MCF 10A (cell line): ENCODE results near the gene SLC44A5. TPM values are rescaled to one million over a fixed set of nuclear protein-coding genes. Genes with fewer than 3 reads are reported as not detected.

ENCODE experiments used
- BruUV-seq: library from RNA; stranded (reverse); fragments of 400-500 nt; replicated peaks from 2 replicates; lab custom pipeline; 2021; lab: Mats Ljungman, UMichigan
- CTCF ChIA-PET: fragments of 300-600 bp; sonication (Branson Sonifier 250); formaldehyde crosslinking; extraction: SDS; loops from one replicate; lab custom pipeline; 2021; ENCODE audit warnings: antibody characterized with exemption, inconsistent platforms; lab: Yijun Ruan, JAX
- POLR2A ChIA-PET: fragments of 300-600, 350-650 bp; sonication (Branson Sonifier 250); formaldehyde crosslinking; extraction: SDS; loops from one replicate; lab custom pipeline; 2020; ENCODE audit warnings: antibody characterized with exemption, inconsistent platforms; lab: Yijun Ruan, JAX
- DNase-seq: peaks from one replicate; pipeline ENCODE4 v3.0.0-alpha.2; 2018; ENCODE audit not compliant: unreplicated experiment
- H3K27ac Mint-ChIP-seq: one replicate; pipeline ENCODE4 v1.8.0; 2022; ENCODE audit warnings: mild to moderate bottlenecking, low read depth, mixed read lengths; ENCODE audit not compliant: unreplicated experiment
- H3K27me3 Mint-ChIP-seq: one replicate; pipeline ENCODE4 v1.8.0; 2022; ENCODE audit warnings: mixed read lengths; ENCODE audit not compliant: insufficient read depth, unreplicated experiment
- H3K36me3 Mint-ChIP-seq: one replicate; pipeline ENCODE4 v1.8.0; 2022; ENCODE audit warnings: mild to moderate bottlenecking, moderate library complexity, mixed read lengths; ENCODE audit not compliant: insufficient read depth, unreplicated experiment
- H3K4me1 Mint-ChIP-seq: one replicate; pipeline ENCODE4 v1.8.0; 2022; ENCODE audit warnings: mixed read lengths; ENCODE audit not compliant: insufficient read depth, unreplicated experiment
- H3K4me3 Mint-ChIP-seq: one replicate; pipeline ENCODE4 v1.8.0; 2022; ENCODE audit warnings: mild to moderate bottlenecking, moderate library complexity, mixed read lengths; ENCODE audit not compliant: unreplicated experiment
- H3K9me3 Mint-ChIP-seq: one replicate; pipeline ENCODE4 v1.8.0; 2022; ENCODE audit warnings: mixed read lengths; ENCODE audit not compliant: unreplicated experiment
- CTCF ChIP-seq: fragments of 200-600 bp; IDR thresholded peaks from one replicate; pipeline ENCODE4 v1.8.0; 2022; ENCODE audit warnings: antibody characterized with exemption, mild to moderate bottlenecking; ENCODE audit not compliant: unreplicated experiment
- intact Hi-C: fragments of 100-400 bp; cut with micrococcal nuclease; formaldehyde crosslinking; loops from 2 replicates; pipeline ENCODE4 v1.14.1; 2022
- total RNA-seq: library from RNA; stranded (reverse); gene quantifications from 2 replicates; pipeline ENCODE4 v1.2.3, GENCODE V29; 2022

The SLC44A5 gene
- total RNA-seq, 1 experiment from 2014 or later: 14.3 TPM

- BruUV-seq: no TSS peak
- H3K9me3 Mint-ChIP-seq: no peaks in the 10 kb centered on the region
Measured at GRCh38 chr1:75220072-75220471, 390.8 kb downstream of the SLC44A5 start.

GRCh38 chr1:75214017-75214416 lies 396.9 kb downstream of the SLC44A5 start:
- intact Hi-C loops: no loop called here
- H3K36me3 Mint-ChIP-seq: peaks cover 40% of the 10 kb centered on the region
- H3K9me3 Mint-ChIP-seq: no peaks in the 10 kb centered on the region
- TF ChIP-seq CTCF: no peak
- CTCF ChIA-PET: interaction anchor here (3.1 kb wide), 1 partner anchor 11 kb away, joined by 9 read pairs; no protein-coding TSS in a partner anchor
- POLR2A ChIA-PET: no interaction called here
- no peak overlapping the region for H3K4me3 Mint-ChIP-seq
- H3K27ac Mint-ChIP-seq: no peak overlapping the region
- BruUV-seq: no TSS peak
- DNase-seq: no peak
- no peaks in the 10 kb centered on the region for H3K4me1 Mint-ChIP-seq
- H3K27me3 Mint-ChIP-seq: peaks cover 17% of the 10 kb centered on the region

More at GRCh38 chr1:75220072-75220471, 390.8 kb downstream of the SLC44A5 start:
- H3K27ac Mint-ChIP-seq: no peak overlapping the region
- ChIA-PET POLR2A (interaction anchor here (0.6 kb wide), 1 partner anchor 14 kb away, joined by 3 read pairs; no protein-coding TSS in a partner anchor), CTCF (interaction anchor here (0.6 to 1.3 kb wide), 2 partner anchors 63 to 135 kb away, joined by 3 to 4 read pairs; no protein-coding TSS in a partner anchor)
- intact Hi-C loops: no loop called here
- H3K27me3 Mint-ChIP-seq: peaks cover 17% of the 10 kb centered on the region
- H3K36me3 Mint-ChIP-seq: peaks cover 52% of the 10 kb centered on the region
- no peak for DNase-seq
- no peak for TF ChIP-seq CTCF
- no peaks in the 10 kb centered on the region for H3K4me1 Mint-ChIP-seq
- H3K4me3 Mint-ChIP-seq: no peak overlapping the region

- BruUV-seq: no TSS peak
- Mint-ChIP-seq H3K27ac (no peak overlapping the region), H3K36me3 (peaks cover 23% of the 10 kb centered on the region), H3K27me3 (no peaks in the 10 kb centered on the region), H3K4me1 (no peaks in the 10 kb centered on the region), H3K4me3 (no peak overlapping the region), H3K9me3 (no peaks in the 10 kb centered on the region)
- TF ChIP-seq CTCF: no peak
- POLR2A ChIA-PET: no interaction called here
- CTCF ChIA-PET: interaction anchor here (1.2 to 3.1 kb wide), 3 partner anchors 9 to 478 kb away, joined by 3 to 9 read pairs (median 6); no protein-coding TSS in a partner anchor
- intact Hi-C loops: no loop called here
- no peak for DNase-seq
Measured at GRCh38 chr1:75211648-75212047, 399.3 kb downstream of the SLC44A5 start.

GRCh38 chr1:75208862-75209261 lies 402.1 kb downstream of the SLC44A5 start:
- intact Hi-C loops: no loop called here
- no peaks in the 10 kb centered on the region for H3K27me3 Mint-ChIP-seq
- no peak for DNase-seq
- H3K27ac Mint-ChIP-seq: no peak overlapping the region
- CTCF ChIA-PET: interaction anchor here (0.6 to 3.9 kb wide), 6 partner anchors 24 to 437 kb away, joined by 3 to 16 read pairs (median 4); no protein-coding TSS in a partner anchor
- H3K4me3 Mint-ChIP-seq: no peak overlapping the region
- no peaks in the 10 kb centered on the region for H3K4me1 Mint-ChIP-seq
- no peak for TF ChIP-seq CTCF
- no peaks in the 10 kb centered on the region for H3K9me3 Mint-ChIP-seq
- BruUV-seq: no TSS peak
- peaks cover 17% of the 10 kb centered on the region for H3K36me3 Mint-ChIP-seq
- POLR2A ChIA-PET: interaction anchor here (0.7 kb wide), 1 partner anchor 799 kb away, joined by 3 read pairs; no protein-coding TSS in a partner anchor
